Gastroesophageal sphincter (tissue), 4 donors: ENCODE data around the gene IMP4. TPM values are rescaled to one million over a fixed set of nuclear protein-coding genes. Genes with fewer than 3 reads are reported as not detected.

Experiments
- ATAC-seq: fragments of 150-250 bp; one replicate; pipeline ENCODE4 v1.9.1; 2016; ENCODE audit warnings: mild to moderate bottlenecking, moderate library complexity
- H3K27ac ChIP-seq, 4 donors: fragments of 200-600 bp; sonication (generic) in 3 of 4; 1 replicate in 3 of 4; 2 replicates in 1 of 4; pipeline ENCODE4 v1.5.1; 2016 to 2019
- H3K27me3 ChIP-seq: fragments of 200-600 bp; sonication (generic); one replicate; pipeline ENCODE4 v1.5.1; 2019
- H3K36me3 ChIP-seq, 2 donors: fragments of 200-600 bp; sonication (generic); one replicate each; pipeline ENCODE4 v1.5.1; 2019; ENCODE audit warnings: control low read depth in 1 of 2
- H3K4me1 ChIP-seq, 3 donors: fragments of 200-600 bp; sonication (generic); 1 replicate in 2 of 3; 2 replicates in 1 of 3; pipeline ENCODE4 v1.5.1; 2016 to 2019; ENCODE audit warnings: control low read depth in 2 of 3
- H3K4me3 ChIP-seq, 2 donors: fragments of 200-600 bp; sonication (generic); one replicate each; pipeline ENCODE4 v1.5.1; 2019; ENCODE audit warnings: mild to moderate bottlenecking in 1 of 2, moderate library complexity in 1 of 2
- H3K9me3 ChIP-seq, 3 donors: fragments of 200-600 bp; sonication (generic); one replicate each; pipeline ENCODE4 v1.5.1; 2017 to 2019; ENCODE audit warnings: control low read depth in 2 of 3
- EP300 ChIP-seq: sonication (generic); formaldehyde crosslinking; IDR thresholded peaks from one replicate; pipeline ENCODE4 v1.6.1; 2017; ENCODE audit warnings: antibody characterized with exemption, mild to moderate bottlenecking
- POLR2A ChIP-seq, 2 donors: fragments of 450-650 bp; IDR thresholded peaks; one replicate each; pipeline ENCODE4 v1.6.1; 2017; ENCODE audit warnings: antibody characterized with exemption in 2 of 2, mild to moderate bottlenecking in 2 of 2, moderate library complexity in 1 of 2
- POLR2AphosphoS5 ChIP-seq: sonication (generic); formaldehyde crosslinking; IDR thresholded peaks from one replicate; pipeline ENCODE4 v1.6.1; 2017; ENCODE audit warnings: antibody characterized with exemption
- WGBS, 2 donors: methylation state at CpG; one replicate each; pipeline ENCODE4 v1.1.5; 2018; ENCODE audit warnings: low coverage in 1 of 2; 5-methylcytosine and 5-hydroxymethylcytosine counted together
- total RNA-seq, 4 donors: library from RNA; depleted of rRNA; stranded (reverse); fragments of >200 nt; gene quantifications; one replicate each; pipeline ENCODE4 v1.1.0, GENCODE V29; 2016
- TF ChIP-seq, protein P1 (sequence below), 4 experiments: fragments of 200-600 bp in 2 of 4; fragments of 450-650 bp in 2 of 4; sonication (generic) in 1 of 4; IDR thresholded peaks; one replicate each; pipeline ENCODE4 v1.5.1; 2017 to 2019; ENCODE audit warnings: antibody characterized with exemption in 4 of 4, mild to moderate bottlenecking in 2 of 4, moderate library complexity in 2 of 4

The IMP4 gene
- total RNA-seq, 4 donors from 2014 or later = 78.8 to 143 (median 113) TPM

DNA sequence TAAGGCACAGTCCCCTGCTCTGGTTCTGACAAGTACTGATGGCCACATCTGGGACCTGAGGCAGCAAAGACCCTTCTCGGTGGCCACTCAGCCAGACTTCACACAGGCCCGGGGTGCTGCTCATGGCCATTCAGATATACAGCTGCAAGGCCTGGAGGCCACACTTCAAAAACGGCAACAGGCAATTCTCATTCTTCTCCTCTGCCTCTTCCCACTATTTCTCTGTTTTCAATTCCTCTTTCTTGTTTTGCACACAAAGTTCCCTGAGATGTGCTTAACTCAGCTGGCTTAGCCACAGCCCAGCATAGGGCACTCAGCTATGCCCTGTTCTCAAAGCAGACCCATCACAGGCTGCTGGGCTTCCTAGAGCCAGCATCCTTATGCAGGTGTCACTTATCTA, 43.0 kb downstream of the IMP4 start:
- Histone ChIP-seq H3K9me3 (no peaks in the 10 kb centered on the region), H3K4me3 (no peak overlapping the region), H3K27me3 (no peaks in the 10 kb centered on the region), H3K27ac (peak overlapping the region in 3 of 4 donors; percentile 9 to 51 (median 18)), H3K36me3 (peaks cover 0 to 23% of the 10 kb centered on the region in 2 donors), H3K4me1 (peaks cover 0 to 30% (median 16%) of the 10 kb centered on the region in 3 donors)
- TF ChIP-seq POLR2A (IDR thresholded peaks at IDR 0.05) (no peak), POLR2AphosphoS5 (no peak), EP300 (no peak)
- TF ChIP-seq, protein P1, sequence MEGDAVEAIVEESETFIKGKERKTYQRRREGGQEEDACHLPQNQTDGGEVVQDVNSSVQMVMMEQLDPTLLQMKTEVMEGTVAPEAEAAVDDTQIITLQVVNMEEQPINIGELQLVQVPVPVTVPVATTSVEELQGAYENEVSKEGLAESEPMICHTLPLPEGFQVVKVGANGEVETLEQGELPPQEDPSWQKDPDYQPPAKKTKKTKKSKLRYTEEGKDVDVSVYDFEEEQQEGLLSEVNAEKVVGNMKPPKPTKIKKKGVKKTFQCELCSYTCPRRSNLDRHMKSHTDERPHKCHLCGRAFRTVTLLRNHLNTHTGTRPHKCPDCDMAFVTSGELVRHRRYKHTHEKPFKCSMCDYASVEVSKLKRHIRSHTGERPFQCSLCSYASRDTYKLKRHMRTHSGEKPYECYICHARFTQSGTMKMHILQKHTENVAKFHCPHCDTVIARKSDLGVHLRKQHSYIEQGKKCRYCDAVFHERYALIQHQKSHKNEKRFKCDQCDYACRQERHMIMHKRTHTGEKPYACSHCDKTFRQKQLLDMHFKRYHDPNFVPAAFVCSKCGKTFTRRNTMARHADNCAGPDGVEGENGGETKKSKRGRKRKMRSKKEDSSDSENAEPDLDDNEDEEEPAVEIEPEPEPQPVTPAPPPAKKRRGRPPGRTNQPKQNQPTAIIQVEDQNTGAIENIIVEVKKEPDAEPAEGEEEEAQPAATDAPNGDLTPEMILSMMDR (IDR thresholded peaks at IDR 0.05) = no peak
- peak; percentile 20 for ATAC-seq
- 83% methylated on average over 1 to 2 of the region's 3 CpGs for WGBS, 2 donors

- peaks cover 0 to 11% of the 10 kb centered on the region in 2 donors for H3K36me3 ChIP-seq
- ATAC-seq = no peak
- H3K4me3 ChIP-seq = no peak overlapping the region
- H3K27me3 ChIP-seq = no peaks in the 10 kb centered on the region
- peak overlapping the region in 3 of 4 donors; percentile 36 to 68 (median 59) for H3K27ac ChIP-seq
- H3K4me1 ChIP-seq = peaks cover 0 to 37% (median 21%) of the 10 kb centered on the region in 3 donors
- H3K9me3 ChIP-seq = no peaks in the 10 kb centered on the region
- TF ChIP-seq POLR2A (IDR thresholded peaks at IDR 0.05) (no peak), EP300 (no peak), POLR2AphosphoS5 (no peak)
- TF ChIP-seq, protein P1 (IDR thresholded peaks at IDR 0.05) = no peak
- WGBS, 2 donors = 39 to 41% methylated on average over 4 of the region's 4 CpGs
Observed at GRCh38 chr2:130387071-130387400, 44.3 kb downstream of the IMP4 start.

DNA sequence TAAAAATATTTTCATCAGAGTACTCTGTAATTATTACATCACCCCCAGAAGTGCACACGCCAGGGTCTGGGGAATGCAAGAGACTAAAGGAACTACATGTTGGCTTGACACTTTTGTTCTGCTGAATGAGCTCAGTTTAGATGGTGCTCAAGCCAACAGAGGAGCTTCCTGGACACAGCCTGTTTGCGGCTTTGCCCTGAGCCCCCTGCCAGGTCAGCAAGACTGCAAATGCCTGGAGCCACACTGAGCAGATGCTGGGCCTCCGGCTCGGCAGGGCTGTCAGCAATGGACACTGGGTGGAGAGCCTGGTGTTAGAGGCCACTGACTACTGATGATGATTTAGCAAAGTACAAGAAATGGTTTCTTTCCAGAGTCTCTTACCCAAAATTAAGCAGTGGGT, 45.1 kb downstream of the IMP4 start:
- ATAC-seq = peak; percentile 20
- WGBS, 2 donors = 64% methylated on average over 3 of the region's 4 CpGs; no CpG with 5 or more reads in 1 of the 2 donors
- TF ChIP-seq POLR2AphosphoS5 (no peak), EP300 (no peak), POLR2A (IDR thresholded peaks at IDR 0.05) (no peak)
- TF ChIP-seq, protein P1 (IDR thresholded peaks at IDR 0.05) = no peak
- H3K27ac ChIP-seq = peak overlapping the region in 3 of 4 donors; percentile 36 to 92 (median 49)
- peaks cover 0 to 42% (median 25%) of the 10 kb centered on the region in 3 donors for H3K4me1 ChIP-seq
- no peak overlapping the region for H3K4me3 ChIP-seq
- H3K36me3 ChIP-seq = peaks cover 0 to 4% of the 10 kb centered on the region in 2 donors
- no peaks in the 10 kb centered on the region for H3K9me3 ChIP-seq
- H3K27me3 ChIP-seq = no peaks in the 10 kb centered on the region

- peak overlapping the region in 3 of 4 donors; percentile 36 to 92 (median 49) for H3K27ac ChIP-seq
- peaks cover 0 to 42% (median 25%) of the 10 kb centered on the region in 3 donors for H3K4me1 ChIP-seq
- no peak for ATAC-seq
- no peak overlapping the region for H3K4me3 ChIP-seq
- H3K9me3 ChIP-seq = no peaks in the 10 kb centered on the region
- H3K36me3 ChIP-seq = no peaks in the 10 kb centered on the region
- TF ChIP-seq, protein P1 (IDR thresholded peaks at IDR 0.05) = no peak
- TF ChIP-seq POLR2AphosphoS5 = no peak
- no peaks in the 10 kb centered on the region for H3K27me3 ChIP-seq
- 44 to 72% methylated on average over 3 to 4 of the region's 8 CpGs for WGBS, 2 donors
Observed at GRCh38 chr2:130388221-130388907, 45.7 kb downstream of the IMP4 start.

DNA sequence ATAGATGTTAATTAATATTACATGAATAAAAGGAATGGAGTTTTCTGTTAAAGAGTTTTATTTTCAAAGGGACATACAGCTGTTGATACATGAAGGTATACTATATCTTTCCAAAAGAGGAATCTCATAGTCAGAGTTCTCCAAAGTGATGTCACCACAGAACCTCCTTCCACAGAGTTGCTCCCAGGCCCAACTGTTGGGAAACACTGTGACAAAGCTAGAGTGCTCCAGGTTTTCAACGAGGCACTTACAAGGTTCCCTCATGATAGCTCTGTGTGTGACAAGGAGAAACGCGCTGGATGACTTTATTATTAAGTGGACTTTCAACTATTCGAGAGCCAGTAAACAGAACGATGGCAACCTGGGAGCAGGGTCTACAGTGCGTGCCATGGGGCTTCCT, 46.7 kb downstream of the IMP4 start:
- TF ChIP-seq EP300 (no peak), POLR2AphosphoS5 (no peak), POLR2A (IDR thresholded peaks at IDR 0.05) (no peak)
- TF ChIP-seq, protein P1 (IDR thresholded peaks at IDR 0.05) = no peak
- Histone ChIP-seq H3K4me1 (peaks cover 0 to 42% (median 25%) of the 10 kb centered on the region in 3 donors), H3K27ac (peak overlapping the region in 1 of 4 donors; percentile 92), H3K4me3 (no peak overlapping the region), H3K36me3 (no peaks in the 10 kb centered on the region), H3K27me3 (no peaks in the 10 kb centered on the region), H3K9me3 (no peaks in the 10 kb centered on the region)
- WGBS, 2 donors = 90 to 92% methylated on average over 4 to 6 of the region's 6 CpGs
- no peak for ATAC-seq
